Body of pancreas (tissue), 4 donors: ENCODE results near the gene SMO.

Experiments used
- POLR2A ChIP-seq, 3 donors: fragments of 450-650 bp; IDR thresholded peaks; one replicate each; pipeline ENCODE4 v1.6.1; 2016; ENCODE audit warnings: antibody characterized with exemption in 3 of 3, mild to moderate bottlenecking in 2 of 3
- TF ChIP-seq, protein P1 (sequence below), 7 experiments: fragments of 450-650 bp in 4 of 7; fragments of 200-600 bp in 3 of 7; sonication (generic) in 3 of 7; IDR thresholded peaks; one replicate each; pipeline ENCODE4 v1.5.1; 2016 to 2019; ENCODE audit warnings: antibody characterized with exemption in 7 of 7

DNA sequence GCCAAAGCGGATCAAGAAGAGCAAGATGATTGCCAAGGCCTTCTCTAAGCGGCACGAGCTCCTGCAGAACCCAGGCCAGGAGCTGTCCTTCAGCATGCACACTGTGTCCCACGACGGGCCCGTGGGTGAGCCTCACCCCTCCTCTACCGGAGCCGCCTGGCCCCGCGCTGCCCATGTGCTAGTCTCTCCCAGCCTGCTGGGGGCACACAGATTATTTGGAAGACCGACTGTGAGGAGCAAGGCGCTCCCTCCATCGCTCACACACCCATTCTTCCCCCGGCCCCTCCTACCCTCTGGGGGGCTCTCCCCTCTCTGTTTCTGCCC lies 22.5 kb downstream of the SMO start:
- TF ChIP-seq, protein P1, sequence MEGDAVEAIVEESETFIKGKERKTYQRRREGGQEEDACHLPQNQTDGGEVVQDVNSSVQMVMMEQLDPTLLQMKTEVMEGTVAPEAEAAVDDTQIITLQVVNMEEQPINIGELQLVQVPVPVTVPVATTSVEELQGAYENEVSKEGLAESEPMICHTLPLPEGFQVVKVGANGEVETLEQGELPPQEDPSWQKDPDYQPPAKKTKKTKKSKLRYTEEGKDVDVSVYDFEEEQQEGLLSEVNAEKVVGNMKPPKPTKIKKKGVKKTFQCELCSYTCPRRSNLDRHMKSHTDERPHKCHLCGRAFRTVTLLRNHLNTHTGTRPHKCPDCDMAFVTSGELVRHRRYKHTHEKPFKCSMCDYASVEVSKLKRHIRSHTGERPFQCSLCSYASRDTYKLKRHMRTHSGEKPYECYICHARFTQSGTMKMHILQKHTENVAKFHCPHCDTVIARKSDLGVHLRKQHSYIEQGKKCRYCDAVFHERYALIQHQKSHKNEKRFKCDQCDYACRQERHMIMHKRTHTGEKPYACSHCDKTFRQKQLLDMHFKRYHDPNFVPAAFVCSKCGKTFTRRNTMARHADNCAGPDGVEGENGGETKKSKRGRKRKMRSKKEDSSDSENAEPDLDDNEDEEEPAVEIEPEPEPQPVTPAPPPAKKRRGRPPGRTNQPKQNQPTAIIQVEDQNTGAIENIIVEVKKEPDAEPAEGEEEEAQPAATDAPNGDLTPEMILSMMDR (IDR thresholded peaks at IDR 0.05), result no peak
- no peak for TF ChIP-seq POLR2A (IDR thresholded peaks at IDR 0.05)
